Stimulated activated CD4-positive, alpha-beta T cell treated with anti-CD3 and anti-CD28 coated beads, Interleukin-2, amount 100 ng/mL, for 4 hours (primary cell): Measurements from ENCODE around the gene VAV3.
A peak's percentile ranks its signal among the peaks of the same experiment; 100 is the strongest.
"Not testable (repeated sequence)": the region's sequence is repeated elsewhere in the genome, so short reads cannot be mapped to it uniquely, and the experiment has no call there.

Source experiments
- DNase-seq: peaks from one replicate; pipeline ENCODE4 v3.0.0-alpha.2; 2020; ENCODE audit warnings: low read depth

VAV3 gene

GRCh38 chr1:107965110-107965991 lies at the start of gene VAV3:
VAV3 (minus strand) TSS chr1:107965180; CDS start chr1:107964869, 311 bp downstream.
- DNase-seq: peak; percentile 31

GRCh38 chr1:108012553-108012952 lies 47.6 kb upstream of the VAV3 start:
- no peak for DNase-seq

- DNase-seq: no peak
Observed at GRCh38 chr1:108011295-108011694, 46.3 kb upstream of the VAV3 start.

- DNase-seq: no peak
Observed at GRCh38 chr1:108010581-108010980, 45.6 kb upstream of the VAV3 start.

- no peak for DNase-seq
Observed at GRCh38 chr1:108009603-108010195, 44.7 kb upstream of the VAV3 start.

- DNase-seq: no peak
Observed at GRCh38 chr1:108007531-108007930, 42.6 kb upstream of the VAV3 start.

GRCh38 chr1:108007070-108007469 lies 42.1 kb upstream of the VAV3 start:
- DNase-seq: no peak

- DNase-seq: not testable (repeated sequence)
Observed at GRCh38 chr1:108004919-108005318, 39.9 kb upstream of the VAV3 start.

- DNase-seq: no peak
Observed at GRCh38 chr1:108000620-108001111, 35.7 kb upstream of the VAV3 start.

- DNase-seq: no peak
Observed at GRCh38 chr1:108000184-108000583, 35.2 kb upstream of the VAV3 start.

- DNase-seq: no peak
Observed at GRCh38 chr1:107997866-107998265, 32.9 kb upstream of the VAV3 start.

- DNase-seq: no peak
Observed at GRCh38 chr1:107993920-107994319, 28.9 kb upstream of the VAV3 start.

- DNase-seq: no peak
Observed at GRCh38 chr1:107992347-107992746, 27.4 kb upstream of the VAV3 start.

- no peak for DNase-seq
Observed at GRCh38 chr1:107991371-107992066, 26.5 kb upstream of the VAV3 start.

GRCh38 chr1:107990606-107991005 lies 25.6 kb upstream of the VAV3 start:
- DNase-seq: no peak

GRCh38 chr1:107981277-107981676 lies 16.3 kb upstream of the VAV3 start:
- no peak for DNase-seq

GRCh38 chr1:107979926-107980325 lies 14.9 kb upstream of the VAV3 start:
- DNase-seq: no peak

- no peak for DNase-seq
Observed at GRCh38 chr1:107979088-107979487, 14.1 kb upstream of the VAV3 start.

- no peak for DNase-seq
Observed at GRCh38 chr1:107976836-107977235, 11.9 kb upstream of the VAV3 start.

GRCh38 chr1:107976431-107976830 lies 11.5 kb upstream of the VAV3 start:
- DNase-seq: no peak

- no peak for DNase-seq
Observed at GRCh38 chr1:107975851-107976250, 10.9 kb upstream of the VAV3 start.

GRCh38 chr1:107974090-107974489 lies 9.1 kb upstream of the VAV3 start:
- no peak for DNase-seq
